CD4-positive, alpha-beta T cell treated with Interleukin-10 for 1 hour (primary cell): ENCODE measurements around the gene PLCB2.

ENCODE experiments used
- DNase-seq: peaks from one replicate; pipeline ENCODE4 v3.0.0-alpha.2; 2020

Gene PLCB2

GRCh38 chr15:40283615-40284300 is 24.0 kb downstream of the PLCB2 start:
- no peak for DNase-seq

GRCh38 chr15:40282869-40283614 is 24.7 kb downstream of the PLCB2 start, which contains the start of gene ANKRD63:
Gene ANKRD63, minus strand, starts transcription at chr15:40283064. Its CDS starts 478 bp downstream, at chr15:40282586.
- peak; percentile 29 for DNase-seq

- peak; percentile 59 for DNase-seq
Measured at GRCh38 chr15:40282147-40282868, 25.4 kb downstream of the PLCB2 start.

GRCh38 chr15:40281801-40282146 is 26.0 kb downstream of the PLCB2 start:
- no peak for DNase-seq

- no peak for DNase-seq
Measured at GRCh38 chr15:40281057-40281800, 26.5 kb downstream of the PLCB2 start.

GRCh38 chr15:40280260-40281056 is 27.3 kb downstream of the PLCB2 start:
- DNase-seq: no peak

GRCh38 chr15:40279437-40280141 is 28.1 kb downstream of the PLCB2 start:
- peak; percentile 65 for DNase-seq

- DNase-seq: no peak
Measured at GRCh38 chr15:40278026-40278425, 29.7 kb downstream of the PLCB2 start.

- DNase-seq: no peak
Measured at GRCh38 chr15:40277471-40277870, 30.3 kb downstream of the PLCB2 start.

GRCh38 chr15:40276927-40277326 is 30.8 kb downstream of the PLCB2 start:
- no peak for DNase-seq

GRCh38 chr15:40275954-40276353 is 31.8 kb downstream of the PLCB2 start:
- DNase-seq: no peak

GRCh38 chr15:40275523-40275922 is 32.2 kb downstream of the PLCB2 start:
- DNase-seq: no peak

GRCh38 chr15:40274350-40275274 is 33.1 kb downstream of the PLCB2 start:
- DNase-seq: peak; percentile 90

- DNase-seq: no peak
Measured at GRCh38 chr15:40273428-40273827, 34.3 kb downstream of the PLCB2 start.

- DNase-seq: no peak
Measured at GRCh38 chr15:40272485-40273056, 35.2 kb downstream of the PLCB2 start.

- DNase-seq: no peak
Measured at GRCh38 chr15:40271685-40272484, 35.9 kb downstream of the PLCB2 start.

- DNase-seq: no peak
Measured at GRCh38 chr15:40270246-40270995, 37.3 kb downstream of the PLCB2 start.

- DNase-seq: no peak
Measured at GRCh38 chr15:40269604-40270003, 38.1 kb downstream of the PLCB2 start.
